Stomach (tissue), 4 donors: ENCODE results near the gene KCNJ4.

Source experiments
- CTCF ChIP-seq, 7 experiments: fragments of 450-650 bp in 4 of 7; fragments of 200-600 bp in 3 of 7; sonication (generic) in 3 of 7; IDR thresholded peaks; one replicate each; pipeline ENCODE4 v1.5.1; 2016 to 2019; ENCODE audit warnings: antibody characterized with exemption in 7 of 7, control low read depth in 2 of 7, mild to moderate bottlenecking in 1 of 7
- POLR2A ChIP-seq, 4 donors: fragments of 450-650 bp; IDR thresholded peaks; one replicate each; pipeline ENCODE4 v1.6.1; 2016; ENCODE audit warnings: antibody characterized with exemption in 4 of 4, control low read depth in 2 of 4, mild to moderate bottlenecking in 1 of 4, moderate library complexity in 1 of 4
- POLR2AphosphoS5 ChIP-seq, 3 donors: sonication (generic); formaldehyde crosslinking; IDR thresholded peaks; one replicate each; pipeline ENCODE4 v1.6.1; 2016; ENCODE audit warnings: antibody characterized with exemption in 3 of 3

- TF ChIP-seq CTCF (IDR thresholded peaks at IDR 0.05), result no peak
- TF ChIP-seq POLR2AphosphoS5 (IDR thresholded peaks at IDR 0.05), result peak in 1 of 3 donors; percentile 8
- TF ChIP-seq POLR2A (IDR thresholded peaks at IDR 0.05), result no peak
These were observed 57.6 kb downstream of the KCNJ4 start for GRCh38 chr22:38397189-38398085.
